ENCODE measurements around the gene SAMD1.

DNA sequence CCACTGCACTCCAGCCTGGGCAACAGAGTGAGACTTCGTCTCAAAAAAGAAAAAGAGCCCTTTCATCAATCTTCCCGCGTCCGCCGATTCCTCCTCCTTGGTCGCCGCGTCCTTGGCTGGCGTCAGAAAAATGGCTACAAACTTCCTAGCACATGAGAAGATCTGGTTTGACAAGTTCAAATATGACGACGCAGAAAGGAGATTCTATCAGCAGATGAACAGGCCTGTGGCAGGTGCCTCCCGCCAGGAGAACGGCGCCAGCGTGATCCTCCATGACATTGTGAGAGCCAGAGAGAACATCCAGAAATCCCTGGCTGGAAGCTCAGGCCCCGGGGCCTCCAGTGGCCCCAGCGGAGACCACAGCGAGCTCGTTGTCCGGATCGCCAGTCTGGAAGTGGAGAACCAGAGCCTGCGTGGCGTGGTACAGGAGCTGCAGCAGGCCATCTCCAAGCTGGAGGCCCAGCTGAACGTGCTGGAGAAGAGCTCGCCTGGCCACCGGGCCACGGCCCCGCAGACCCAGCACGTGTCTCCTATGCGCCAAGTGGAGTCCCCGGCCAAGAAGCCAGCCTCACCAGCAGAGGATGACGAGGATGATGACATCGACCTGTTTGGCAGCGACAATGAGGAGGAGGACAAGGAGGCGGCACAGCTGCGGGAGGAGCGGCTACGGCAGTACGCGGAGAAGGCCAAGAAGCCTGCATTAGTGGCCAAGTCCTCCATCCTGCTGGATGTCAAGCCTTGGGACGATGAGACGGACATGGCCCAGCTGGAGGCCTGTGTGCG lies 20.1 kb downstream of the SAMD1 start:
- TF ChIP-seq POLR2AphosphoS5 (IDR thresholded peaks at IDR 0.05) (no peak), POLR2A (IDR thresholded peaks at IDR 0.05) (no peak)
- TF ChIP-seq, protein P1, sequence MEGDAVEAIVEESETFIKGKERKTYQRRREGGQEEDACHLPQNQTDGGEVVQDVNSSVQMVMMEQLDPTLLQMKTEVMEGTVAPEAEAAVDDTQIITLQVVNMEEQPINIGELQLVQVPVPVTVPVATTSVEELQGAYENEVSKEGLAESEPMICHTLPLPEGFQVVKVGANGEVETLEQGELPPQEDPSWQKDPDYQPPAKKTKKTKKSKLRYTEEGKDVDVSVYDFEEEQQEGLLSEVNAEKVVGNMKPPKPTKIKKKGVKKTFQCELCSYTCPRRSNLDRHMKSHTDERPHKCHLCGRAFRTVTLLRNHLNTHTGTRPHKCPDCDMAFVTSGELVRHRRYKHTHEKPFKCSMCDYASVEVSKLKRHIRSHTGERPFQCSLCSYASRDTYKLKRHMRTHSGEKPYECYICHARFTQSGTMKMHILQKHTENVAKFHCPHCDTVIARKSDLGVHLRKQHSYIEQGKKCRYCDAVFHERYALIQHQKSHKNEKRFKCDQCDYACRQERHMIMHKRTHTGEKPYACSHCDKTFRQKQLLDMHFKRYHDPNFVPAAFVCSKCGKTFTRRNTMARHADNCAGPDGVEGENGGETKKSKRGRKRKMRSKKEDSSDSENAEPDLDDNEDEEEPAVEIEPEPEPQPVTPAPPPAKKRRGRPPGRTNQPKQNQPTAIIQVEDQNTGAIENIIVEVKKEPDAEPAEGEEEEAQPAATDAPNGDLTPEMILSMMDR (IDR thresholded peaks at IDR 0.05), result no peak

Measured in breast epithelium (tissue), 3 donors.